Measurements from ENCODE around the gene KAT14.
"Not testable (repeated sequence)": the region's sequence is repeated elsewhere in the genome, so short reads cannot be mapped to it uniquely, and the experiment has no call there.

The KAT14 gene

DNA sequence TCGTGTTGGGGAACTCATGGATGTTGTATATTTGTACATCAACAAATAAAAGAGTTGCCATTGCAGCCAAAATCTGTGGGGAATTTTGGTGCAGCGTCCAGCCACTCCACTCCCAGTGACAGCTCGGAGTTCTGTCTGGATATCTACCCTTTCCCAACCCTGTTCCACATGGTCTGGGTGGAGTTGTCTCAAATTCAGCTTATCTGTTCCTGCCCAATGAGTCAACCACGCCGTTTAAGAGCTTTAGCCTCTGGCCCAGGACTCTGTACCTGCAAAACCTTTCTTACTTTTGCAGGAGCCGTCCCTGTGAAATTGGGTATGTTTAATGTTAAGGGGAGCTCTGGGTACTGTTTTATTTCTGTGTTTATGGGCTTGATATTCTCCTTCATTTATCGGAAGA lies 46.0 kb upstream of the KAT14 start:
- no peak overlapping the region for H3K27ac ChIP-seq
- no peaks in the 10 kb centered on the region for H3K79me2 ChIP-seq
- H2AFZ ChIP-seq, result no peak overlapping the region
- TF ChIP-seq, protein P1, sequence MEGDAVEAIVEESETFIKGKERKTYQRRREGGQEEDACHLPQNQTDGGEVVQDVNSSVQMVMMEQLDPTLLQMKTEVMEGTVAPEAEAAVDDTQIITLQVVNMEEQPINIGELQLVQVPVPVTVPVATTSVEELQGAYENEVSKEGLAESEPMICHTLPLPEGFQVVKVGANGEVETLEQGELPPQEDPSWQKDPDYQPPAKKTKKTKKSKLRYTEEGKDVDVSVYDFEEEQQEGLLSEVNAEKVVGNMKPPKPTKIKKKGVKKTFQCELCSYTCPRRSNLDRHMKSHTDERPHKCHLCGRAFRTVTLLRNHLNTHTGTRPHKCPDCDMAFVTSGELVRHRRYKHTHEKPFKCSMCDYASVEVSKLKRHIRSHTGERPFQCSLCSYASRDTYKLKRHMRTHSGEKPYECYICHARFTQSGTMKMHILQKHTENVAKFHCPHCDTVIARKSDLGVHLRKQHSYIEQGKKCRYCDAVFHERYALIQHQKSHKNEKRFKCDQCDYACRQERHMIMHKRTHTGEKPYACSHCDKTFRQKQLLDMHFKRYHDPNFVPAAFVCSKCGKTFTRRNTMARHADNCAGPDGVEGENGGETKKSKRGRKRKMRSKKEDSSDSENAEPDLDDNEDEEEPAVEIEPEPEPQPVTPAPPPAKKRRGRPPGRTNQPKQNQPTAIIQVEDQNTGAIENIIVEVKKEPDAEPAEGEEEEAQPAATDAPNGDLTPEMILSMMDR (IDR thresholded peaks at IDR 0.05), result no peak
- no peaks in the 10 kb centered on the region for H3K4me1 ChIP-seq
- no peak overlapping the region for H3K4me2 ChIP-seq (ENCODE audit: low read length)
- H3K36me3 ChIP-seq (ENCODE audit: control insufficient read depth, insufficient read depth, low read length), result no peaks in the 10 kb centered on the region
- H3K27me3 ChIP-seq (ENCODE audit: control insufficient read depth, insufficient read depth, low read length), result no peaks in the 10 kb centered on the region
- H3K9ac ChIP-seq, result no peak overlapping the region
- H3K4me3 ChIP-seq (ENCODE audit: low read depth, low read length), result no peak overlapping the region
- no peaks in the 10 kb centered on the region for H3K9me3 ChIP-seq (ENCODE audit: control insufficient read depth, low read length)

DNA sequence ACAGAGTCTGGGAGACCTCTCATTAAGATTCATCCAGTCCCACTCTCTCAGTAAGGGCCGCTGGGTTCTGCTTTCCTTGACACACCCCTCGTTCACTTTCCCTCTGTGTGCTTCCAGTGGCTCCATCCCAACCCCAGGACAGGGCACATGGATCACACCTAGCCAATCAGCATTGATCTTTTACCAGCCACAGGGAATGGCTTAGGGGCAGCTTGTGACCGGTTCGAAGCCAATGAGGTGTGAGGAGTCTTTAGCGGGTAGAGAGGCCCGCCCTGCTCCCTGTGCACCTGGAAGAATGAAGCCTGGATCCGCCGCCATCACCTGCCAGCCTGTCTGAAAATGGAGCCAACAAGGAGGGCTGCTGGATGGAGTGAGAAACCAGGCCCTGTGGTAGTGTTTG lies 44.8 kb upstream of the KAT14 start:
- no peak overlapping the region for H3K4me3 ChIP-seq (ENCODE audit: low read depth, low read length)
- no peaks in the 10 kb centered on the region for H3K27me3 ChIP-seq (ENCODE audit: control insufficient read depth, insufficient read depth, low read length)
- H2AFZ ChIP-seq, result no peak overlapping the region

DNA sequence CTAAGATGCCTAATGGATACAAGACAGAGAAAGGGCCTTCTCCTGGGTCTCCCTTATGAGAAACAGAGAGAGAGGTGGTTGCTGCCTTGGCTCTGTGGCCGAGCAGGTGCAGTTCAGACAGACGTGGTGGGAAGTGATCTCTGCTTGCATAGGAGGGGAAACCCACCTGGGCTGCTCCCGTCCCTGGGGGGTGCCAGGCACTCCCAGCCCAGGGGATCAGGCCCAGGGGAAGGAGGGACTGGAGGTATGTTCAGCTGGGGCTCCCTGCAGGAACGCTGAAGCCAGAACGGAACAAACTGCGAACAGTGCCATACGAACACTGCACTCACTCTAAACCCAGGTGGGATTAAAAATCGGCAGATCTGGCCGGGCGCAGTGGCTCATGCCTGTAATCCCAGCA lies 44.3 kb upstream of the KAT14 start:
- Histone ChIP-seq H3K9ac (no peak overlapping the region), H3K27ac (no peak overlapping the region), H3K27me3 (ENCODE audit: control insufficient read depth, insufficient read depth, low read length) (no peaks in the 10 kb centered on the region), H2AFZ (no peak overlapping the region), H3K4me3 (ENCODE audit: low read depth, low read length) (no peak overlapping the region), H3K36me3 (ENCODE audit: control insufficient read depth, insufficient read depth, low read length) (no peaks in the 10 kb centered on the region), H3K79me2 (no peaks in the 10 kb centered on the region), H3K4me2 (ENCODE audit: low read length) (no peak overlapping the region), H3K4me1 (no peaks in the 10 kb centered on the region), H3K9me3 (ENCODE audit: control insufficient read depth, low read length) (no peaks in the 10 kb centered on the region)
- TF ChIP-seq, protein P1 (IDR thresholded peaks at IDR 0.05), result no peak

More for the DNA sequence above, 44.8 kb upstream of the KAT14 start:
- H3K9me3 ChIP-seq (ENCODE audit: control insufficient read depth, low read length), result no peaks in the 10 kb centered on the region
- no peak overlapping the region for H3K9ac ChIP-seq
- H3K27ac ChIP-seq, result no peak overlapping the region
- no peaks in the 10 kb centered on the region for H3K79me2 ChIP-seq
- no peaks in the 10 kb centered on the region for H3K36me3 ChIP-seq (ENCODE audit: control insufficient read depth, insufficient read depth, low read length)
- H3K4me1 ChIP-seq, result no peaks in the 10 kb centered on the region
- TF ChIP-seq, protein P1 (IDR thresholded peaks at IDR 0.05), result no peak
- no peak overlapping the region for H3K4me2 ChIP-seq (ENCODE audit: low read length)

DNA sequence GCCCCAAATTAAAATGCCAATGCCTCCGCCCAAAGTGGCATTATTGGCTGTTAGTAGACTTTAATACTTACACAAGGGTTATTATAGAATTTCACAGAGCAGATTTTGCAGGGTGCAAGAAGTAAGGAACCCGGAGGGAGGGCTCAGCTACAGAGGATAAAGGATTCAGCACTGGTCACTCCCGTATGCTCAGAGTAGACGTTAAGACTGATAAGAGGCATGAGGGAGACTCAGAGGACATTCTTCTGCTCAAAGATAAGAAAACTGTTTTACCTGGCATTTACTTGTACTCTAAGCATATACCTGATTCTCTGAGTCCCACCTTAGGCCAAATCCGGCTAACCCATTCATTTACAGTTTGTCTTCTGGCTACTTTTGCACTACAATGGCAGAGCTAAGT lies 43.5 kb upstream of the KAT14 start:
- Histone ChIP-seq H3K27me3 (ENCODE audit: control insufficient read depth, insufficient read depth, low read length) (no peaks in the 10 kb centered on the region), H3K79me2 (no peaks in the 10 kb centered on the region), H3K36me3 (ENCODE audit: control insufficient read depth, insufficient read depth, low read length) (no peaks in the 10 kb centered on the region), H3K4me3 (ENCODE audit: low read depth, low read length) (no peak overlapping the region), H2AFZ (no peak overlapping the region), H3K9me3 (ENCODE audit: control insufficient read depth, low read length) (no peaks in the 10 kb centered on the region), H3K4me2 (ENCODE audit: low read length) (no peak overlapping the region), H3K9ac (no peak overlapping the region), H3K27ac (no peak overlapping the region), H3K4me1 (no peaks in the 10 kb centered on the region)
- TF ChIP-seq, protein P1 (IDR thresholded peaks at IDR 0.05), result no peak

DNA sequence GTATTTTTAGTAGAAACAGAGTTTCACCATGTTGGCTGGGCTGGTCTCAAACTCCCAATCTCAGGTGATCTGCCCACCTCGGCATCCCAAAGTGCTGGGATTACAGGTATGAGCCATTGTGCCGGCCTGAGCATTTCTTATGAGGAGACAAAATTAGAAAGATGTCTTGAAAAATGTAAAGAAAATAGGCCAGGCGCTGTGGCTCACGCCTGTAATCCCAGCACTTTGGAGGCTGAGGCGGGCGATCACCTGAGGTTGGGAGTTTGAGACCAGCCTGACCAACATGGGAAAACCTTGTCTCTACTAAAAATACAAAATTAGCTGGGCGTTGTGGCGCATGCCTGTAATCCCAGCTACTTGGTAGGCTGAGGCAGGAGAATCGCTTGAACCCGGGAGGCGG lies 37.1 kb upstream of the KAT14 start:
- not testable (repeated sequence) for H3K27ac ChIP-seq; H3K27me3 ChIP-seq (ENCODE audit: control insufficient read depth, insufficient read depth, low read length); H3K79me2 ChIP-seq; H3K36me3 ChIP-seq (ENCODE audit: control insufficient read depth, insufficient read depth, low read length); H3K4me1 ChIP-seq; H3K4me3 ChIP-seq (ENCODE audit: low read depth, low read length); H3K4me2 ChIP-seq (ENCODE audit: low read length); H3K9ac ChIP-seq; H3K9me3 ChIP-seq (ENCODE audit: control insufficient read depth, low read length); H2AFZ ChIP-seq

All from parathyroid adenoma (tissue), 2 donors.